CD4-positive, alpha-beta T cell treated with Interleukin-15 for 1 hour (primary cell): ENCODE measurements around the gene HAUS7.

Source experiments
- DNase-seq: peaks from one replicate; pipeline ENCODE4 v3.0.0-alpha.2; 2020

Gene HAUS7

GRCh38 chrX:153433161-153433680 is 37.2 kb downstream of the HAUS7 start:
- no peak for DNase-seq

GRCh38 chrX:153430796-153431195 is 39.6 kb downstream of the HAUS7 start:
- no peak for DNase-seq

- DNase-seq: no peak
Measured at GRCh38 chrX:153426204-153426603, 44.2 kb downstream of the HAUS7 start.

- DNase-seq: no peak
Measured at GRCh38 chrX:153423652-153424051, 46.7 kb downstream of the HAUS7 start.

GRCh38 chrX:153421856-153422255 is 48.5 kb downstream of the HAUS7 start:
- no peak for DNase-seq

GRCh38 chrX:153420851-153421599 is 49.4 kb downstream of the HAUS7 start:
- no peak for DNase-seq

GRCh38 chrX:153417637-153418036 is 52.7 kb downstream of the HAUS7 start:
- DNase-seq: no peak

GRCh38 chrX:153416781-153417450 is 53.5 kb downstream of the HAUS7 start:
- no peak for DNase-seq

- DNase-seq: no peak
Measured at GRCh38 chrX:153414856-153415510, 55.4 kb downstream of the HAUS7 start.

- no peak for DNase-seq
Measured at GRCh38 chrX:153413731-153414130, 56.6 kb downstream of the HAUS7 start.

- no peak for DNase-seq
Measured at GRCh38 chrX:153412746-153413720, 57.3 kb downstream of the HAUS7 start.

GRCh38 chrX:153411988-153412574 is 58.3 kb downstream of the HAUS7 start:
- no peak for DNase-seq

- peak; percentile 53 for DNase-seq
Measured at GRCh38 chrX:153411255-153411987, 59.0 kb downstream of the HAUS7 start, which contains the start of gene ZFP92. Gene ZFP92, plus strand, starts transcription at chrX:153411472. Its CDS starts 6,851 bp downstream, at chrX:153418323.

- no peak for DNase-seq
Measured at GRCh38 chrX:153410888-153411254, 59.5 kb downstream of the HAUS7 start.

- no peak for DNase-seq
Measured at GRCh38 chrX:153410373-153410772, 60.0 kb downstream of the HAUS7 start.

GRCh38 chrX:153409414-153410101 is 60.8 kb downstream of the HAUS7 start:
- no peak for DNase-seq

GRCh38 chrX:153408871-153409351 is 61.5 kb downstream of the HAUS7 start:
- no peak for DNase-seq

- no peak for DNase-seq
Measured at GRCh38 chrX:153408221-153408721, 62.1 kb downstream of the HAUS7 start.

- no peak for DNase-seq
Measured at GRCh38 chrX:153407736-153408135, 62.6 kb downstream of the HAUS7 start.

- no peak for DNase-seq
Measured at GRCh38 chrX:153406903-153407302, 63.5 kb downstream of the HAUS7 start.
